GM23338 (cell line): ENCODE results near the gene ASTE1. TPM values are rescaled to one million over a fixed set of nuclear protein-coding genes. Genes with fewer than 3 reads are reported as not detected.

ENCODE experiments used
- ATAC-seq: fragments of 200-7000 bp; cut with Tn5 transposase; 3 replicates; pipeline ENCODE4 v1.9.1; 2020
- DNase-seq: peaks from one replicate; pipeline ENCODE4 v3.0.0-alpha.2; 2015; ENCODE audit warnings: low spot score
- H2AFZ ChIP-seq: fragments of 200-600 bp; sonication (generic); 2 replicates; pipeline ENCODE4 v1.8.0; 2016; ENCODE audit warnings: antibody characterized with exemption, mild to moderate bottlenecking, moderate library complexity
- H3F3A ChIP-seq: fragments of 200-600 bp; sonication (generic); replicated peaks from 2 replicates; pipeline ENCODE4 v1.8.0; 2017; ENCODE audit warnings: antibody characterized with exemption, mixed run types, low read depth
- H3K27ac ChIP-seq: fragments of 200-600 bp; sonication (generic); 2 replicates; pipeline ENCODE4 v1.6.1; 2016; ENCODE audit warnings: low read depth
- H3K27me3 ChIP-seq: fragments of 200-600 bp; sonication (generic); 2 replicates; pipeline ENCODE4 v1.8.0; 2016; ENCODE audit warnings: mild to moderate bottlenecking, mixed run types, moderate library complexity; ENCODE audit not compliant: insufficient read depth
- H3K36me3 ChIP-seq: fragments of 200-600 bp; sonication (generic); 2 replicates; pipeline ENCODE4 v1.8.0; 2016; ENCODE audit warnings: mild to moderate bottlenecking; ENCODE audit not compliant: insufficient read depth
- H3K4me1 ChIP-seq: fragments of 200-600 bp; sonication (generic); 2 replicates; pipeline ENCODE4 v1.8.0; 2016; ENCODE audit warnings: mild to moderate bottlenecking, moderate library complexity; ENCODE audit not compliant: insufficient read depth
- H3K4me2 ChIP-seq: fragments of 200-600 bp; sonication (generic); 2 replicates; pipeline ENCODE4 v1.7.1; 2017; ENCODE audit warnings: mixed run types
- H3K4me3 ChIP-seq: fragments of 200-600 bp; sonication (generic); 2 replicates; pipeline ENCODE4 v1.6.1; 2016; ENCODE audit warnings: mixed run types
- H3K79me2 ChIP-seq: fragments of 200-600 bp; sonication (generic); replicated peaks from 2 replicates; pipeline ENCODE4 v1.8.0; 2017; ENCODE audit warnings: mild to moderate bottlenecking; ENCODE audit not compliant: insufficient read depth
- H3K9me2 ChIP-seq: fragments of 200-600 bp; sonication (generic); 2 replicates; pipeline ENCODE4 v1.8.0; 2017; ENCODE audit not compliant: insufficient read depth
- H4K20me1 ChIP-seq: fragments of 200-600 bp; sonication (generic); replicated peaks from 2 replicates; pipeline ENCODE4 v1.8.0; 2017; ENCODE audit warnings: mild to moderate bottlenecking; ENCODE audit not compliant: insufficient read depth
- H3K27ac Mint-ChIP-seq: 2 replicates; pipeline ENCODE4 v1.8.0; 2020; ENCODE audit warnings: inconsistent platforms, mild to moderate bottlenecking, moderate library complexity, mixed read lengths
- H3K27me3 Mint-ChIP-seq: 3 replicates; pipeline ENCODE4 v1.8.0; 2022; ENCODE audit warnings: low read depth, mild to moderate bottlenecking, moderate library complexity, mixed read lengths, inconsistent platforms; ENCODE audit not compliant: insufficient read depth, poor library complexity
- H3K36me3 Mint-ChIP-seq: 3 replicates; pipeline ENCODE4 v1.8.0; 2021; ENCODE audit warnings: low read depth, mild to moderate bottlenecking, inconsistent platforms, moderate library complexity, mixed read lengths
- H3K4me1 Mint-ChIP-seq: 3 replicates; pipeline ENCODE4 v1.8.0; 2020; ENCODE audit warnings: mild to moderate bottlenecking, inconsistent platforms, mixed read lengths
- H3K4me3 Mint-ChIP-seq: 3 replicates; pipeline ENCODE4 v1.8.0; 2021; ENCODE audit warnings: moderate library complexity, mild to moderate bottlenecking, inconsistent platforms, mixed read lengths
- H3K9me3 Mint-ChIP-seq: 3 replicates; pipeline ENCODE4 v1.8.0; 2020; ENCODE audit warnings: moderate library complexity, mild to moderate bottlenecking, inconsistent platforms, mixed read lengths
- CREB1 ChIP-seq: fragments of 250-450 bp; sonication (Bioruptor Pico); IDR thresholded peaks from 2 replicates; pipeline ENCODE4 v1.5.0; 2020; ENCODE audit warnings: low read depth, mild to moderate bottlenecking, moderate library complexity
- EZH2phosphoT487 ChIP-seq: fragments of 200-600 bp; sonication (generic); IDR thresholded peaks from one replicate; pipeline ENCODE4 v1.8.1; 2018; ENCODE audit warnings: antibody characterized with exemption; ENCODE audit not compliant: unreplicated experiment
- JUNB ChIP-seq: IDR thresholded peaks from one replicate; pipeline ENCODE4 v1.6.1; 2016; ENCODE audit warnings: antibody characterized with exemption; ENCODE audit not compliant: unreplicated experiment
- STAT1 ChIP-seq: IDR thresholded peaks from one replicate; pipeline ENCODE4 v1.6.1; 2016; ENCODE audit warnings: antibody characterized with exemption; ENCODE audit not compliant: unreplicated experiment
- ZNF114 ChIP-seq: fragments of 250-450 bp; sonication (Bioruptor Pico); IDR thresholded peaks from 2 replicates; pipeline ENCODE4 v1.5.0; 2020; ENCODE audit warnings: mild to moderate bottlenecking, moderate library complexity
- ZNF331 ChIP-seq: fragments of 250-450 bp; sonication (Bioruptor Pico); IDR thresholded peaks from 2 replicates; pipeline ENCODE4 v1.5.0; 2020; ENCODE audit warnings: low read depth, mild to moderate bottlenecking, moderate library complexity
- polyA plus RNA-seq: library from polyadenylated mRNA; unstranded; fragments of >200 nt; fragmentation: Nextera tagmentation; extraction: Ambion mirVana; gene quantifications from 2 replicates; pipeline ENCODE4 v1.2.1, GENCODE V29; 2016
- total RNA-seq: library from RNA; depleted of rRNA; stranded (reverse); fragments of >200 nt; shearing (Covaris generic); gene quantifications from 2 replicates; pipeline ENCODE4 v1.2.3, GENCODE V29; 2014
- TF ChIP-seq, protein P1 (sequence below): IDR thresholded peaks from one replicate; pipeline ENCODE4 v1.6.1; 2018; ENCODE audit warnings: antibody characterized with exemption; ENCODE audit not compliant: unreplicated experiment
- TF ChIP-seq, protein P2 (sequence below): fragments of 250-450 bp; sonication (Bioruptor Pico); IDR thresholded peaks from 2 replicates; pipeline ENCODE4 v1.5.0; 2020; ENCODE audit warnings: mild to moderate bottlenecking, moderate library complexity

Gene ASTE1
- total and polyA plus RNA-seq, 2 experiments from 2014 or later: 4.9 to 8.9 TPM

DNA sequence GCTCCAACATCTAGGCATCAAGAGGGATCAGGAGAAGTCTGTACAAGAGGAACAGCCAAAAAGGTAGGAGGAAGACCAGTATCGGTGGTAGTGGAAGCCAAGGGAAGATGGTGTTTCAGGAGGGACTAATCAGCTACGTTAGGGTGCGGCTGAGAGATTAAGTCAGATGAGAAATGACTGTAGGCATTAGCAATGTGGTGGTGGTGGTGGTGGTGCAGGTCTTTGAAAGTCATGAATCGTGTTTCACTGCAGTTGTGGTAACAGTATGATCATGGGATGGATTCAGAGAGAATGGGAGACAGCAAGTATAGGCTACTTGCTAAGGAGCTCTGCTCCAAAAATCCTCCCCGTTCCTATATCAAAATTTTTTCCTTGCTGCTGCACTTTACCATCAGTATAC lies 35.5 kb downstream of the ASTE1 start:
- ATAC-seq (no peak), DNase-seq (no peak)
- no peaks in the 10 kb centered on the region for H3K27me3 ChIP-seq
- no peaks in the 10 kb centered on the region for H3F3A ChIP-seq
- Mint-ChIP-seq H3K9me3 (no peaks in the 10 kb centered on the region), H3K4me3 (no peak overlapping the region), H3K4me1 (peaks cover 5% of the 10 kb centered on the region; the same call in 2 of the 3 replicates), H3K27ac (peak overlapping the region; percentile 2; the same call in 1 of the 2 replicates), H3K27me3 (no peaks in the 10 kb centered on the region), H3K36me3 (peaks cover 11% of the 10 kb centered on the region)
- no peak overlapping the region for H3K4me2 ChIP-seq
- no peak overlapping the region for H3K4me3 ChIP-seq
- TF ChIP-seq ZNF331: no peak
- TF ChIP-seq, protein P1, sequence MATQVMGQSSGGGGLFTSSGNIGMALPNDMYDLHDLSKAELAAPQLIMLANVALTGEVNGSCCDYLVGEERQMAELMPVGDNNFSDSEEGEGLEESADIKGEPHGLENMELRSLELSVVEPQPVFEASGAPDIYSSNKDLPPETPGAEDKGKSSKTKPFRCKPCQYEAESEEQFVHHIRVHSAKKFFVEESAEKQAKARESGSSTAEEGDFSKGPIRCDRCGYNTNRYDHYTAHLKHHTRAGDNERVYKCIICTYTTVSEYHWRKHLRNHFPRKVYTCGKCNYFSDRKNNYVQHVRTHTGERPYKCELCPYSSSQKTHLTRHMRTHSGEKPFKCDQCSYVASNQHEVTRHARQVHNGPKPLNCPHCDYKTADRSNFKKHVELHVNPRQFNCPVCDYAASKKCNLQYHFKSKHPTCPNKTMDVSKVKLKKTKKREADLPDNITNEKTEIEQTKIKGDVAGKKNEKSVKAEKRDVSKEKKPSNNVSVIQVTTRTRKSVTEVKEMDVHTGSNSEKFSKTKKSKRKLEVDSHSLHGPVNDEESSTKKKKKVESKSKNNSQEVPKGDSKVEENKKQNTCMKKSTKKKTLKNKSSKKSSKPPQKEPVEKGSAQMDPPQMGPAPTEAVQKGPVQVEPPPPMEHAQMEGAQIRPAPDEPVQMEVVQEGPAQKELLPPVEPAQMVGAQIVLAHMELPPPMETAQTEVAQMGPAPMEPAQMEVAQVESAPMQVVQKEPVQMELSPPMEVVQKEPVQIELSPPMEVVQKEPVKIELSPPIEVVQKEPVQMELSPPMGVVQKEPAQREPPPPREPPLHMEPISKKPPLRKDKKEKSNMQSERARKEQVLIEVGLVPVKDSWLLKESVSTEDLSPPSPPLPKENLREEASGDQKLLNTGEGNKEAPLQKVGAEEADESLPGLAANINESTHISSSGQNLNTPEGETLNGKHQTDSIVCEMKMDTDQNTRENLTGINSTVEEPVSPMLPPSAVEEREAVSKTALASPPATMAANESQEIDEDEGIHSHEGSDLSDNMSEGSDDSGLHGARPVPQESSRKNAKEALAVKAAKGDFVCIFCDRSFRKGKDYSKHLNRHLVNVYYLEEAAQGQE: no peak
- H2AFZ ChIP-seq: no peak overlapping the region
- no peaks in the 10 kb centered on the region for H4K20me1 ChIP-seq
- H3K36me3 ChIP-seq: 0 out of 2 replicates have a peak, but pooled peaks cover 5% of the 10 kb centered on the region
- no peaks in the 10 kb centered on the region for H3K4me1 ChIP-seq
- H3K27ac ChIP-seq: no peak overlapping the region
- no peaks in the 10 kb centered on the region for H3K79me2 ChIP-seq
- no peaks in the 10 kb centered on the region for H3K9me2 ChIP-seq

DNA sequence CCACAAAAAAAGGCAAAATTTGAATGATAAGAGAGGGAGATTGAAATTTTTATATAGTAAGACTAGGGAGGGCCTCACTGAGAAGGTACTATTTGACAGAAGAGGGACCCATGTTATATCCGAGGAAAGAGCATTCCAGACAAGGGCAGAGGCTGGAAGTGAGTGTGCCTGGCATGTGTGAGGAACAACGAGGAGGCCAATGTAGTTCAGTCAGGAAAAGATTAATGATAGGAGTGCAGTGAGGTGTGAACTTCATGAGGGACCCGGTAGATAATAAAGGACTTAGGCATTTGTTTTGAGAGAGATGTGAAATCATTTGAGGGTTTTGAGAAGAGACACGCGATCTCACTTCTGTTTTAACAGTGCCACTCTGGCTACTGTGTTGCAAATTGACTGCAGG lies 36.3 kb downstream of the ASTE1 start:
- Mint-ChIP-seq H3K4me1 (peaks cover 5% of the 10 kb centered on the region; the same call in 2 of the 3 replicates), H3K27me3 (no peaks in the 10 kb centered on the region), H3K27ac (no peak overlapping the region; the same call in 1 of the 2 replicates), H3K4me3 (no peak overlapping the region), H3K36me3 (peaks cover 11% of the 10 kb centered on the region), H3K9me3 (no peaks in the 10 kb centered on the region)
- Histone ChIP-seq H4K20me1 (no peaks in the 10 kb centered on the region), H3K36me3 (0 out of 2 replicates have a peak, but pooled peaks cover 5% of the 10 kb centered on the region), H3K79me2 (no peaks in the 10 kb centered on the region), H3F3A (no peaks in the 10 kb centered on the region), H3K4me1 (no peaks in the 10 kb centered on the region), H3K4me2 (no peak overlapping the region), H3K27me3 (no peaks in the 10 kb centered on the region), H2AFZ (no peak overlapping the region), H3K27ac (no peak overlapping the region), H3K9me2 (no peaks in the 10 kb centered on the region), H3K4me3 (no peak overlapping the region)
- DNase-seq (no peak), ATAC-seq (no peak)
- TF ChIP-seq JUNB: no peak
- no peak for TF ChIP-seq STAT1
- TF ChIP-seq CREB1 (CRISPR knock-in tag): no peak
- TF ChIP-seq ZNF114 (CRISPR knock-in tag): no peak

DNA sequence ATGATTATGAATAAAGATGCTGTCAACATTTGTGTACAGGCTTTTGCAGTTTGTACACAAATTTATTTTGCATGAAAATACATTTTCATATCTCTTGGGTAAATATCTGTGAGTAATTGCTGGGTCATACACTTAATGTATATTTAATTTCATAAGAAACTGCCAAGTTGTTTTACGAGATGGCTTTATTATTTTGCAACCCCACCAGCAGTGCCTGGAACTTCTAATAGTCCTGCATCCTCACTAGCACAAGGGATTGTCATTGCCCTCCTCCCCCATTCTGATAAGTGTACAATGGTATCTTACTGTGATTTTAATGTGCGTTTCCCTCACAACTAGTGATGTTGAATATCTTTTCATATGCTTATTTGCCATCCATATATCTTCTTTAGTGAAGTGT lies 45.2 kb downstream of the ASTE1 start:
- no peak overlapping the region for H3K4me3 Mint-ChIP-seq
- H3F3A ChIP-seq: no peaks in the 10 kb centered on the region
- H3K4me1 Mint-ChIP-seq: no peaks in the 10 kb centered on the region
- H3K36me3 ChIP-seq: no peaks in the 10 kb centered on the region; the same call in 1 of the 2 replicates
- H3K9me2 ChIP-seq: no peaks in the 10 kb centered on the region
- no peak overlapping the region for H3K27ac ChIP-seq
- no peak overlapping the region for H2AFZ ChIP-seq
- no peak for ATAC-seq
- DNase-seq: no peak
- 0 out of 3 replicates have a peak, but pooled peaks cover under 1% of the 10 kb centered on the region for H3K36me3 Mint-ChIP-seq
- no peaks in the 10 kb centered on the region for H3K27me3 ChIP-seq
- H3K4me1 ChIP-seq: no peaks in the 10 kb centered on the region
- no peaks in the 10 kb centered on the region for H3K9me3 Mint-ChIP-seq
- H3K79me2 ChIP-seq: no peaks in the 10 kb centered on the region
- H3K27me3 Mint-ChIP-seq: no peaks in the 10 kb centered on the region
- H4K20me1 ChIP-seq: no peaks in the 10 kb centered on the region
- no peak overlapping the region for H3K4me3 ChIP-seq
- no peak overlapping the region for H3K4me2 ChIP-seq
- no peak overlapping the region for H3K27ac Mint-ChIP-seq
- no peak for TF ChIP-seq JUNB
- TF ChIP-seq, protein P2, sequence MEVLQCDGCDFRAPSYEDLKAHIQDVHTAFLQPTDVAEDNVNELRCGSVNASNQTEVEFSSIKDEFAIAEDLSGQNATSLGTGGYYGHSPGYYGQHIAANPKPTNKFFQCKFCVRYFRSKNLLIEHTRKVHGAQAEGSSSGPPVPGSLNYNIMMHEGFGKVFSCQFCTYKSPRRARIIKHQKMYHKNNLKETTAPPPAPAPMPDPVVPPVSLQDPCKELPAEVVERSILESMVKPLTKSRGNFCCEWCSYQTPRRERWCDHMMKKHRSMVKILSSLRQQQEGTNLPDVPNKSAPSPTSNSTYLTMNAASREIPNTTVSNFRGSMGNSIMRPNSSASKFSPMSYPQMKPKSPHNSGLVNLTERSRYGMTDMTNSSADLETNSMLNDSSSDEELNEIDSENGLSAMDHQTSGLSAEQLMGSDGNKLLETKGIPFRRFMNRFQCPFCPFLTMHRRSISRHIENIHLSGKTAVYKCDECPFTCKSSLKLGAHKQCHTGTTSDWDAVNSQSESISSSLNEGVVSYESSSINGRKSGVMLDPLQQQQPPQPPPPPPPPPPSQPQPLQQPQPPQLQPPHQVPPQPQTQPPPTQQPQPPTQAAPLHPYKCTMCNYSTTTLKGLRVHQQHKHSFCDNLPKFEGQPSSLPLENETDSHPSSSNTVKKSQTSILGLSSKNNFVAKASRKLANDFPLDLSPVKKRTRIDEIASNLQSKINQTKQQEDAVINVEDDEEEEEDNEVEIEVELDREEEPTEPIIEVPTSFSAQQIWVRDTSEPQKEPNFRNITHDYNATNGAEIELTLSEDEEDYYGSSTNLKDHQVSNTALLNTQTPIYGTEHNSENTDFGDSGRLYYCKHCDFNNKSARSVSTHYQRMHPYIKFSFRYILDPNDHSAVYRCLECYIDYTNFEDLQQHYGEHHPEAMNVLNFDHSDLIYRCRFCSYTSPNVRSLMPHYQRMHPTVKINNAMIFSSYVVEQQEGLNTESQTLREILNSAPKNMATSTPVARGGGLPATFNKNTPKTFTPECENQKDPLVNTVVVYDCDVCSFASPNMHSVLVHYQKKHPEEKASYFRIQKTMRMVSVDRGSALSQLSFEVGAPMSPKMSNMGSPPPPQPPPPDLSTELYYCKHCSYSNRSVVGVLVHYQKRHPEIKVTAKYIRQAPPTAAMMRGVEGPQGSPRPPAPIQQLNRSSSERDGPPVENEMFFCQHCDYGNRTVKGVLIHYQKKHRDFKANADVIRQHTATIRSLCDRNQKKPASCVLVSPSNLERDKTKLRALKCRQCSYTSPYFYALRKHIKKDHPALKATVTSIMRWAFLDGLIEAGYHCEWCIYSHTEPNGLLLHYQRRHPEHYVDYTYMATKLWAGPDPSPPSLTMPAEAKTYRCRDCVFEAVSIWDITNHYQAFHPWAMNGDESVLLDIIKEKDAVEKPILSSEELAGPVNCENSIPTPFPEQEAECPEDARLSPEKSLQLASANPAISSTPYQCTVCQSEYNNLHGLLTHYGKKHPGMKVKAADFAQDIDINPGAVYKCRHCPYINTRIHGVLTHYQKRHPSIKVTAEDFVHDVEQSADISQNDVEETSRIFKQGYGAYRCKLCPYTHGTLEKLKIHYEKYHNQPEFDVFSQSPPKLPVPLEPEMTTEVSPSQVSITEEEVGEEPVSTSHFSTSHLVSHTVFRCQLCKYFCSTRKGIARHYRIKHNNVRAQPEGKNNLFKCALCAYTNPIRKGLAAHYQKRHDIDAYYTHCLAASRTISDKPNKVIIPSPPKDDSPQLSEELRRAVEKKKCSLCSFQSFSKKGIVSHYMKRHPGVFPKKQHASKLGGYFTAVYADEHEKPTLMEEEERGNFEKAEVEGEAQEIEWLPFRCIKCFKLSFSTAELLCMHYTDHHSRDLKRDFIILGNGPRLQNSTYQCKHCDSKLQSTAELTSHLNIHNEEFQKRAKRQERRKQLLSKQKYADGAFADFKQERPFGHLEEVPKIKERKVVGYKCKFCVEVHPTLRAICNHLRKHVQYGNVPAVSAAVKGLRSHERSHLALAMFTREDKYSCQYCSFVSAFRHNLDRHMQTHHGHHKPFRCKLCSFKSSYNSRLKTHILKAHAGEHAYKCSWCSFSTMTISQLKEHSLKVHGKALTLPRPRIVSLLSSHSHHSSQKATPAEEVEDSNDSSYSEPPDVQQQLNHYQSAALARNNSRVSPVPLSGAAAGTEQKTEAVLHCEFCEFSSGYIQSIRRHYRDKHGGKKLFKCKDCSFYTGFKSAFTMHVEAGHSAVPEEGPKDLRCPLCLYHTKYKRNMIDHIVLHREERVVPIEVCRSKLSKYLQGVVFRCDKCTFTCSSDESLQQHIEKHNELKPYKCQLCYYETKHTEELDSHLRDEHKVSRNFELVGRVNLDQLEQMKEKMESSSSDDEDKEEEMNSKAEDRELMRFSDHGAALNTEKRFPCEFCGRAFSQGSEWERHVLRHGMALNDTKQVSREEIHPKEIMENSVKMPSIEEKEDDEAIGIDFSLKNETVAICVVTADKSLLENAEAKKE (CRISPR knock-in tag): no peak
- no peak for TF ChIP-seq EZH2phosphoT487
- TF ChIP-seq STAT1: no peak
